GM21529 (cell line): ENCODE measurements around the gene STXBP6.
A peak's percentile ranks its signal among the peaks of the same experiment; 100 is the strongest.
"Not testable (repeated sequence)": the region's sequence is repeated elsewhere in the genome, so short reads cannot be mapped to it uniquely, and the experiment has no call there.

Source experiments
- ATAC-seq: cut with Tn5 transposase; IDR thresholded peaks from one replicate; pipeline ENCODE4 v1.9.1; 2021; ENCODE audit not compliant: unreplicated experiment

The STXBP6 gene

GRCh38 chr14:24990050-24990449, 59.9 kb downstream of the STXBP6 start:
- ATAC-seq: no peak

GRCh38 chr14:24988760-24989159, 61.2 kb downstream of the STXBP6 start:
- no peak for ATAC-seq

- no peak for ATAC-seq
Observed at GRCh38 chr14:24986206-24986893, 63.6 kb downstream of the STXBP6 start.

- ATAC-seq: no peak
Observed at GRCh38 chr14:24984846-24985589, 64.9 kb downstream of the STXBP6 start.

GRCh38 chr14:24982472-24983155, 67.3 kb downstream of the STXBP6 start:
- ATAC-seq: no peak

GRCh38 chr14:24979725-24980239, 70.2 kb downstream of the STXBP6 start:
- ATAC-seq: no peak

GRCh38 chr14:24978862-24979724, 70.9 kb downstream of the STXBP6 start:
- ATAC-seq: peak; percentile 76

GRCh38 chr14:24976602-24977001, 73.3 kb downstream of the STXBP6 start:
- no peak for ATAC-seq

GRCh38 chr14:24975393-24975792, 74.6 kb downstream of the STXBP6 start:
- no peak for ATAC-seq

GRCh38 chr14:24974591-24975374, 75.2 kb downstream of the STXBP6 start:
- ATAC-seq: no peak

GRCh38 chr14:24972844-24973243, 77.1 kb downstream of the STXBP6 start:
- no peak for ATAC-seq

- no peak for ATAC-seq
Observed at GRCh38 chr14:24971255-24971654, 78.7 kb downstream of the STXBP6 start.

GRCh38 chr14:24966579-24966964, 83.4 kb downstream of the STXBP6 start:
- no peak for ATAC-seq

GRCh38 chr14:24965934-24966578, 83.9 kb downstream of the STXBP6 start:
- no peak for ATAC-seq

GRCh38 chr14:24965578-24965933, 84.4 kb downstream of the STXBP6 start:
- no peak for ATAC-seq

- ATAC-seq: no peak
Observed at GRCh38 chr14:24964591-24964990, 85.4 kb downstream of the STXBP6 start.

- ATAC-seq: no peak
Observed at GRCh38 chr14:24964048-24964447, 85.9 kb downstream of the STXBP6 start.

GRCh38 chr14:24962118-24962517, 87.8 kb downstream of the STXBP6 start:
- ATAC-seq: not testable (repeated sequence)

- ATAC-seq: no peak
Observed at GRCh38 chr14:24960816-24961215, 89.1 kb downstream of the STXBP6 start.
